Central memory CD4-positive, alpha-beta T cell (primary cell): ENCODE results near the gene SCAMP4.

Experiments used
- DNase-seq: peaks from one replicate; pipeline ENCODE4 v3.0.0; 2022

SCAMP4 gene

GRCh38 chr19:1942934-1943555, 37.8 kb downstream of the SCAMP4 start:
- DNase-seq = no peak

- no peak for DNase-seq
These were observed 38.5 kb downstream of the SCAMP4 start for GRCh38 chr19:1943661-1944087.

GRCh38 chr19:1944088-1944915, 39.1 kb downstream of the SCAMP4 start:
- no peak for DNase-seq

DNA sequence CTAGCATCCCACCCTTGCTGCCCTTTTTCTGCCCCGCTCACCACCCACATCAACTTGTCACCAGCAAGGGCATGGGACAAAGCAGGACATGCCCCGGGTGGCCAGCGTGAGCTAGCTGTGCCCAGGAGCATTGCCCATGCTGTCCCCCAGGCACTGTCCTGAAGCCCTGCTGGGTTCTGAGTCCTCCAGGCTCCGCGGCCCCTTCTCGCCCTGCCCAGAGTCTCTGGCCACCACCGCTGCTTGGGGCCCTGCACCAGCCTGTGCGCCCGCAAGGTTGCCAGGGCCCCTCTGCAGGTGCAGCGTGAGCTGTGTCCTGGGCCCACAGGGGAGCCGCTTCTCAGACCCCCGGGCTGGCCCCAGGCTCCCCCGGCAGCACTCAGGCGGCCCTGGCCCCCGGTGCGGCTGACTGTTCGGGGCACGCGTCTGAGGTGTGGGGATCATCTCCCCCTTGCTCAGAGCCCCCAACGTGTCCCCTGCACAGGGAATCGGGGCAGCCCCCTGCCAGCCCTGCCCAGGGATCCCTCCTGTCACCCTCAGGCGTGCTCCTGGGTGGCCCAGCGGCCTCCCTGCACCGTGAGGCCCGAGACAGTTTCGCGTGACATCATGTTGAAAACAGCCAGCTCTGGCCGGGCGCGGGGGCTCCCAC, 39.8 kb downstream of the SCAMP4 start:
- no peak for DNase-seq

- peak; percentile 21 for DNase-seq
These were observed 40.7 kb downstream of the SCAMP4 start for GRCh38 chr19:1945899-1946298.

DNA sequence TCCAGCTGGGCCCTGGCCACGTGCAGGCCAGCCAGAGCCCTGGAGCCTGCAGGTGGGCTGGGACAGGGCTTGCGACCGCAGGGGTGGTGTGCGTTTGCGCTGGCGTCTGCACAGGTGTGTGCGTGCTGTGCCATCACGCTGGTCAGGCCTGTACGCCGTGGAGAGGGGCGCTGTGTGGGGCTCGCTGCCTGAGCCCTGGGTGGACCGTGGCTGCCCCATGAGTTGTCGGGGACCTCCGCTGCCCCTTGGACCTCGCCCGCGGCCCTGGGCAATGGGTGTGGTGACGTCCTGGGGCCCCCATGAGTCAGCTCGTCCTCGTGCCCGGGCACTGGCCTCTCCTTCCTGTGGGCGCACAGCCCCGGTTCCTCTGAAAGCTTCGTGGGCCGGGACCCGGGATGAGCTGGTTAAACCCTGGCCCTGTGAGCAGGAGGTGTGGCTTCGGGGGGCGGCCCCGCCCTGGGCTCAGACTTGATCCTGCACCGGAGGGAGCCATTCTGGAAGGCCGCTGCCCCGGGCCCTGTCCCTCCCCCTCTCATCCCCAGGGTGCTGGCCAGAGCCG, 42.5 kb downstream of the SCAMP4 start:
- no peak for DNase-seq

DNA sequence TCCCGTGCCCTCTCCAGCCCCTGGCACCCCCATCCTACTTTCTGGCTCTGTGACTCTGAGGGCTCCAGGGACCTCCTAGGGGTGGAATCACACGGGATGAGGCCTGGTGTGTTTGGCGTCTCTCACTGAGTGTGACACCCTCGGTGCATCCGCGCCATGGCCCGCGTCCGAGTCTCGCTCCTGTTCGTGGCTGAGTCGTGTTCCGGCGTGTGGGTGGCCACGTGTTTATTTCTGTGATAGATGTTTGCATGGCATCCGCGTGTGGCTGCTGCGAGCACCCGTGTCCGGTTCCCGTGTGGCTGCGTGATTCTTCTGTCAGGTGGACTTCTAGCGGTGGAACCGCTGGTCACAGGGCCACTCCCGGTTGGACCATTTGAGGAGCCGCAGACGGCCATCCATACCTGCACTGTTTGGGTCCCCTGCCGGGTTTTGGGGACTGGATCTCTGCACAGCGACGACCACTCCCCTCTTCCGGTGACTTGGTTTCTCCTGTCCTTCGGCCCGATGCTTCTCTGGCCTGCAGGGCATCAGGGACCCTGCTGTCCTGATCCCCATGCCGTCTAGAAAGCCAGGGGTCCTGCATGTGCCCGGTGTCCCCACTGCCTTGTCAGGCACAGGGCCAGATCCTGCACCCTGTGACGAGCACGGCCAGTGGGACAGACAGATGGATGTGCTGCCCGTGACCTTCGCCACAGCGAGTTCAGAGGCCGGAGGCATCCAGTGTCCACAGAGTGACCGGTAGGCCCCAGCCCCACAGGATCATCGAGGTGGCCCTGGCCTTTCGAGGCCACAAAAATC, 44.3 kb downstream of the SCAMP4 start:
- no peak for DNase-seq

DNA sequence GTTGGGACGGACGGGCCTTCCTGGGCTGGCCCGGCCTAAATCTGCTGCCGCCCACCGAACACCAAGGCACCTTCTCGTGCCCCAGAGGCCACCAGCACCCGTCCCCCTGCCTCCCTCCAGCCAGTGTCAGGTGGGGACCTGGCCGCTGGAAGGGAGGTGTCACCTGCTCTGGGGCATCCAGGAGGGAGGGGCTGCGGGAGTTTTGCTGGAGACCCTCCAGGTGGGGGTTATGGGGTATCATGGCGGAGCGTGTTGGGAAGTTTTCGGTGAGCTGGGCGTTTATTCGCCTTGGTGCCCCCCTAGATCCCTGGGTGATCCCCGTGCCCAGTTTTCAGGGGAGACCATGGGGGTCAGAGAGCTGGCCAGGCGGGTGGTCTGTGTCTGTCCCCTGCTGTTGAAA, 45.4 kb downstream of the SCAMP4 start:
- no peak for DNase-seq

DNA sequence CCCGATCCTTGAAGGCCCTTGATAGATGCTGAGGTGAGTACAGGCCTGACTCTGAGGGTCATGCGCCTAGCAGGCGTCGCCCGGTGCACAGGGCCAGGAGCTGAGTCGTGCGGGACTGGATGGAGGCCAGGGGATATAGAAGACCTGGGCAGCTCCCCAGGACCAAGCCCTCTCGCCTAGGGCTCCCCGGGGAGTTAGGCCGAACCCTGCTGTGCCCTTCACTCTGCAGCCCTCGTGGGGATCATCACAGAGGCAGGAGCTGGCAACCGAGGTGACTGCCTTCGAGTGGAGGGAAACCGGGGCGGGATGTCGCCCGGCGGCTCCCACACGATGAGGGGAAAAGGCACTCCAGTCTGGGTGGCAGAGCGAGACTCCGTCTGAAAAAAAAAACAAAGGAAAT, 47.4 kb downstream of the SCAMP4 start:
- DNase-seq = no peak

GRCh38 chr19:1953037-1953436, 47.8 kb downstream of the SCAMP4 start:
- no peak for DNase-seq

DNA sequence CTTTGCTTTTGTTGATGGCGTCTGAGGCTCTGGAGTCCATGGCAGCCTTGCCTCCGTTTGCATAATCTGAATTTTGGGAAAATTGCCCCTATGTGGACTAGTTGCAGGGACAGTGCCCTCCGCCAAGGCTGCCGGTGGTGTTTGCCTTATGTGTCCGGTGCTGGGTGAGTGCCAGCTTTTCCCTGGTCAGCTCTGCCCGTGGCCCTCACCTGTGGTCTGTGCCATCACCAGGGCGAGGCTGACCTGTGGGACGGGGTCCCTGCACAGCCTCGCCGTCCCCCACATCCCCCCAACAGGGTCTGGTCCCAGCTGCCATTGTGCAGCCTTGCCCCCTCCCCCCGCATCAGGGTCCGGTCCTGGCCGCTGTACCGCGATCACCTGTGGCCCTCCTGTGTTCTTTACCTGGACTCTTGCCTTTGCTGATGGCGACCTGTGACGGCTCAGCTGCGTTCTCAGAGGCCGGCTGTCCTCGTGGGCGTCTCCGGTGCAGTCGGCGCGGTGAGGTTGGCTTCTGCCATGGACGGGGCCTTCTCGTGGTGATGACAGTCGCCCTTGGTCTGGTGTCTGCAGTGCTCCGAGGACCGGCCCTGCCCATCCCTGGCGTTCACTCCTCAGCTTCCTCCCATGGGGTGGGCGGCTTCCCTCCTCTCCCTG, 48.4 kb downstream of the SCAMP4 start:
- DNase-seq = no peak

DNA sequence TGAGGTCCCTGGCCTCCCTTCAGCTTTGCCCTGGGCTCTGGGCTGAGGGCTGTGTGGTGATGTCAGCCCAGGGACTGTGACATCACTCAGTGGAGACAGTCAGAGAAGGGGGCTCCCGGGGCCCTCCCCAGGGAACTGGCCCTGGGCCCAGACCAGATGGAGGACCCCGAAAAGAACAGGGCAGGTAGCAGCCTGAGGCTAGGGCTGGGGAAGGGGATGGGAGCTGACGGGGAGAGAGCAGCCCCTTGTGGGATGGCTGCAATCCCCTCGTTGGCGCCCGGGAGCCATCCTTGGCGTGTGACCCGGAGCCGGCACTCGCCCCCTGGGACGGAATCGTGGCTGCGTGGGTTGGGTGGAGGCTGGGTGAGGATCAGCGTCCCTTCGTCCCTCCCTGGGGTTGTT, 49.3 kb downstream of the SCAMP4 start:
- DNase-seq = no peak

GRCh38 chr19:1955171-1956121, 50.2 kb downstream of the SCAMP4 start:
- DNase-seq = no peak

GRCh38 chr19:1956122-1956494, 50.9 kb downstream of the SCAMP4 start:
- no peak for DNase-seq

- DNase-seq = no peak
These were observed 51.8 kb downstream of the SCAMP4 start for GRCh38 chr19:1956868-1957492.

DNA sequence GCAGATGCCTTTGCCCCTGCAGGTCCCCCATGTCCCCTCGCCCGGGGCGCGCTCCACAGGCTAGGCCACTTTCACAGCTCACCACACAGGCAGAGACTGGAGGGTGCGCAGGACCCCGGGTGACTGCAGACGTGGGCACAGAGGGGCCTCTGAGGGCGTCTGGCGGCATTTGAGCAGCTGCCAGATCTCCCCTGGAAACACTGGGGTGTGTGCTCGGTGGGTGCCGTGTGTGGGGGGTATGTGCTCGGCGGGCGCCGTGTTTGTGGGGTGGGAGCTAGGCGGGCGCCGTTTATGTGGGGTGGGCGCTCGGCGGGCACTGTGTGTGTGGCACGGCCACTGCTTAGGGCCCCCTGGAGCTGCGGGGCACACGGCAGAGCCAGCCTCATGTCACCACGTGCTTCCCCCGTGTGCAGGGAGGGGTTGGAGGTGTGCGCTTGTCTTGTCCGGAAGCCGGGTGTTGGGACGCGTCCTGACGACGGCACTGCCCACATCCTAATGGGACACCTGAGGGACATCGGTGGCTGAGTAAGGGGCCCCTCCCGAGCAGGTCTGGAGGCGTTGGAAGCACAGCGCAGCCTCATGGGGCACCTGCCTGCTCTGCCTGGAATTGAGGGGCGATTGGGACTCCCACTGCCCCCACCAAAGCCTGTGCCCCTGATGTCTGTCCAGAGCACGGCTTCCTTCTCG, 52.5 kb downstream of the SCAMP4 start:
- DNase-seq = no peak

GRCh38 chr19:1959928-1960589, 54.9 kb downstream of the SCAMP4 start:
- no peak for DNase-seq

- DNase-seq = no peak
These were observed 56.0 kb downstream of the SCAMP4 start for GRCh38 chr19:1961000-1961883.
